Measurements from ENCODE around the gene ATP9A. TPM values are rescaled to one million over a fixed set of nuclear protein-coding genes. Genes with fewer than 3 reads are reported as not detected.

Gene ATP9A
- total RNA-seq, 2 experiments from 2014 or later, result 0.11 to 0.19 TPM

- Histone ChIP-seq H3K36me3 (ENCODE audit: insufficient read depth, low read length) (no peaks in the 10 kb centered on the region), H3K4me1 (ENCODE audit: insufficient read depth, low read length) (no peaks in the 10 kb centered on the region), H3K27ac (ENCODE audit: low read depth in 1 of 2, low read length in 2 of 2) (no peak overlapping the region), H3K4me3 (ENCODE audit: low read length) (no peak overlapping the region), H3K9me3 (ENCODE audit: control insufficient read depth in 1 of 2, insufficient read depth in 1 of 2, low read length in 2 of 2) (peaks cover 0 to 5% of the 10 kb centered on the region in 2 experiments), H3K27me3 (ENCODE audit: control insufficient read depth in 1 of 2, insufficient read depth in 2 of 2, low read length in 2 of 2) (peaks cover 0 to 9% of the 10 kb centered on the region in 2 experiments)
- intact Hi-C loops (cut with DNase I, micrococcal nuclease), result loop anchor here in 1 of 2 experiments (10.0 kb wide), 1 partner anchor 292 kb away; no protein-coding TSS in a partner anchor
- CTCF ChIA-PET, result no interaction called here
- POLR2A ChIA-PET, result no interaction called here
- H3K27ac Mint-ChIP-seq, result no peak overlapping the region
- no peak for TF ChIP-seq CTCF (IDR thresholded peaks at IDR 0.05)
- no peak overlapping the region for H3K4me3 Mint-ChIP-seq
- H3K4me1 Mint-ChIP-seq (ENCODE audit: low read depth), result no peaks in the 10 kb centered on the region
- peaks cover 37% of the 10 kb centered on the region for H3K27me3 Mint-ChIP-seq
- H3K36me3 Mint-ChIP-seq (ENCODE audit: low read depth), result no peaks in the 10 kb centered on the region
- ATAC-seq (ENCODE audit: poor library complexity), result no peak
- no peak for DNase-seq
- no peaks in the 10 kb centered on the region for H3K9me3 Mint-ChIP-seq
These were observed 24.8 kb upstream of the ATP9A start for GRCh38 chr20:51792960-51793359.

DNA sequence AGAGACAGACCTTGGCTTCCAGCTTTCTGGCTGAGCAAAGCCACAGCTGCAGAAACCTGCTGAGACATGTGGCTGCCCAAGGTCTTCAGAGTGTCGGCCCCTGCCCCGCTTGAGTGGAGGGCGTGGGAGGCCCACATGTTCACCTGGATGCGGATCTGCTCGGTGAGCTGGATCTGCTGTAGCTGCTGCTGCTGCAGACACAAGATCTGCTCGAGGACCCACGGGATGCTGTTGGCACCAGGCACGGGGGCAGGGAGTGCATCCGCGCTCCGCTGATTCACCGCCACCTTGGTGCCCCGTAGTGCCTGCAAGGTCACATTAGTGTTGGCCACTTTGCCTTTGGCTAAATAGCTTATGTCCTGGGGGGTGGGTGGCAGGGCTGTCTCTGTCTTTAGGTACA, 23.4 kb upstream of the ATP9A start:
- no peaks in the 10 kb centered on the region for H3K36me3 ChIP-seq (ENCODE audit: insufficient read depth, low read length)
- Mint-ChIP-seq H3K4me1 (ENCODE audit: low read depth) (no peaks in the 10 kb centered on the region), H3K27ac (no peak overlapping the region), H3K9me3 (no peaks in the 10 kb centered on the region), H3K36me3 (ENCODE audit: low read depth) (no peaks in the 10 kb centered on the region), H3K4me3 (no peak overlapping the region), H3K27me3 (peaks cover 26% of the 10 kb centered on the region)
- ChIA-PET POLR2A (no interaction called here), CTCF (no interaction called here)
- H3K27ac ChIP-seq (ENCODE audit: low read depth in 1 of 2, low read length in 2 of 2), result no peak overlapping the region
- ATAC-seq (ENCODE audit: poor library complexity) (no peak), DNase-seq (no peak)
- H3K4me1 ChIP-seq (ENCODE audit: insufficient read depth, low read length), result no peaks in the 10 kb centered on the region
- H3K9me3 ChIP-seq (ENCODE audit: control insufficient read depth in 1 of 2, insufficient read depth in 1 of 2, low read length in 2 of 2), result peaks cover 0 to 5% of the 10 kb centered on the region in 2 experiments
- intact Hi-C loops (cut with DNase I, micrococcal nuclease), result loop anchor here in 1 of 2 experiments (10.0 kb wide), 1 partner anchor 293 kb away; no protein-coding TSS in a partner anchor
- H3K4me3 ChIP-seq (ENCODE audit: low read length), result no peak overlapping the region
- H3K27me3 ChIP-seq (ENCODE audit: control insufficient read depth in 1 of 2, insufficient read depth in 2 of 2, low read length in 2 of 2), result peaks cover 0 to 3% of the 10 kb centered on the region in 2 experiments
- TF ChIP-seq CTCF (IDR thresholded peaks at IDR 0.05), result no peak

DNA sequence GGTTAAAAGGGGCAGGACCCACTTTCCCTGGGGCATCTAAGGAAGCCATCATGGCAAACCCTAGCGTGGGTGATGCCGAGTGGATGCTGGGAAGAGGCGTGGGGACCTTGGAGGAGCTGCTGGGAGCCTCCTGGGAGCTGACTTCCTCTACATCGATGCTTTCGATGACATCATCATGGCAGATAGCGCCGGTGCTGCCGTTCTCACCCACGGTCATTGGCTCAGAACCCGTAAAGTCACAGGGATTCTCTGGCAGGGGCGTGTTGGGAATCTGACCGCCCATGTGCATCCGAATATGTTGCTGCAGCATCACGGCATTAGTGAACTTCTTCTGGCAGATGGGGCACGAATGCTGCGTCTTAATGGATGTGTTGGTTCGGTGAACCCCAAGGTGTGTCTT, 22.1 kb upstream of the ATP9A start:
- no peak for ATAC-seq (ENCODE audit: poor library complexity)
- Mint-ChIP-seq H3K9me3 (no peaks in the 10 kb centered on the region), H3K27ac (no peak overlapping the region), H3K36me3 (ENCODE audit: low read depth) (no peaks in the 10 kb centered on the region), H3K4me3 (no peak overlapping the region), H3K27me3 (peaks cover 18% of the 10 kb centered on the region), H3K4me1 (ENCODE audit: low read depth) (no peaks in the 10 kb centered on the region)
- TF ChIP-seq CTCF (IDR thresholded peaks at IDR 0.05), result no peak
- Histone ChIP-seq H3K36me3 (ENCODE audit: insufficient read depth, low read length) (no peaks in the 10 kb centered on the region), H3K27ac (ENCODE audit: low read depth in 1 of 2, low read length in 2 of 2) (no peak overlapping the region), H3K27me3 (ENCODE audit: control insufficient read depth in 1 of 2, insufficient read depth in 2 of 2, low read length in 2 of 2) (peaks cover 0 to 3% of the 10 kb centered on the region in 2 experiments), H3K9me3 (ENCODE audit: control insufficient read depth in 1 of 2, insufficient read depth in 1 of 2, low read length in 2 of 2) (peaks cover 0 to 5% of the 10 kb centered on the region in 2 experiments), H3K4me3 (ENCODE audit: low read length) (no peak overlapping the region), H3K4me1 (ENCODE audit: insufficient read depth, low read length) (no peaks in the 10 kb centered on the region)
- CTCF ChIA-PET, result no interaction called here
- intact Hi-C loops (cut with DNase I, micrococcal nuclease), result loop anchor here in 1 of 2 experiments (10.0 kb wide), 1 partner anchor 295 kb away; no protein-coding TSS in a partner anchor
- POLR2A ChIA-PET, result no interaction called here
- DNase-seq, result no peak

Data from CD4-positive, alpha-beta T cell (primary cell).